ENCODE results near the gene PCSK1N.

Gene PCSK1N

DNA sequence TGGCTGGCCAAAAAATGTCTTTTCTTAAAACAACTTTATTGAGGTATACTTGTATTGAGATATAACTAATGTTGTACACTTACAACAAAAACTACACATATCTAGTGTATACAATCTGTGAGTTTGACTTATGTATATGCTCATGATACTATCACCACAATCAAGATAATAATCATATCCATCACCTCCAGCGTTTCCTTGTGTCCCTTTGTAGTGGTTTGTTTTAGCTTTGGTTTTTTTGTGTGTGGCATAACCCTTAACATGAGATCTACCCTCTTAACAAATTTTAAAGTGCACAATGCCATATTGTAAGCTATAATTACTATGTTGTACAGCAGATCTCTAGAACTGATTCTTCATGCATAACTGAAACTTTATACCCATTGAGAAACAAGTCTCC, 13.4 kb upstream of the PCSK1N start:
- TF ChIP-seq FOXP2 (optimal IDR thresholded peaks at IDR 0.05; ENCODE audit: control extremely low read depth, extremely low read length, insufficient read depth) (no peak), POLR2AphosphoS5 (IDR thresholded peaks at IDR 0.05; ENCODE audit: borderline replicate concordance, low read depth, low read length) (no peak), EZH2 (IDR thresholded peaks at IDR 0.05) (no peak)

DNA sequence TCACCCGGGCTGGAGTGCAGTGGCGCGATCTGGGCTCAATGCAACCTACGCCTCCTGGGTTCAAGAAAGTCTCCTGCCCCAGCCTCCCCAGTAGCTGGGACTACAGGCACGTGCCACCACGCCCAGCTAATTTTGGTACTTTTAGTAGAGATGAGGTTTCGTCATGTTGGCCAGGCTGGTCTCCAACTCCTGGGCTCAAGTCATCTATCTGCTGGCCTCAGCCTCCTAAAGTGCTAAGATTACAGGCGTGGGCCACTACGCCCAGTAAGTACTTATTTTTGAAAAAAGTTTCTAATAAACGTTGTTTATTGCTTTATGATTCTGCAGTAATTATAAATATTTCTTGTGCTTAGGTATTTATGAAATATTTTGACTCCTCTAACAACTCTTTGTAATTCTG, 4.3 kb upstream of the PCSK1N start:
- no peak for DNase-seq (ENCODE audit: low read depth, low spot score)
- Histone ChIP-seq H3K9ac (ENCODE audit: insufficient read length) (no peak overlapping the region), H3K9me3 (ENCODE audit: low read depth, low read length) (no peaks in the 10 kb centered on the region), H3K4me3 (no peak overlapping the region), H3K36me3 (ENCODE audit: insufficient read depth, low read length) (no peaks in the 10 kb centered on the region), H3K27ac (no peak overlapping the region)
- TF ChIP-seq EZH2 (IDR thresholded peaks at IDR 0.05) (no peak), POLR2AphosphoS5 (IDR thresholded peaks at IDR 0.05; ENCODE audit: borderline replicate concordance, low read depth, low read length) (no peak), FOXP2 (optimal IDR thresholded peaks at IDR 0.05; ENCODE audit: control extremely low read depth, extremely low read length, insufficient read depth) (no peak)

More for the DNA sequence above, 13.4 kb upstream of the PCSK1N start:
- H3K4me3 ChIP-seq = no peak overlapping the region
- no peaks in the 10 kb centered on the region for H3K9me3 ChIP-seq (ENCODE audit: low read depth, low read length)
- H3K27ac ChIP-seq = no peak overlapping the region
- H3K9ac ChIP-seq (ENCODE audit: insufficient read length) = no peak overlapping the region
- H3K36me3 ChIP-seq (ENCODE audit: insufficient read depth, low read length) = no peaks in the 10 kb centered on the region
- no peak for DNase-seq (ENCODE audit: low read depth, low spot score)

DNA sequence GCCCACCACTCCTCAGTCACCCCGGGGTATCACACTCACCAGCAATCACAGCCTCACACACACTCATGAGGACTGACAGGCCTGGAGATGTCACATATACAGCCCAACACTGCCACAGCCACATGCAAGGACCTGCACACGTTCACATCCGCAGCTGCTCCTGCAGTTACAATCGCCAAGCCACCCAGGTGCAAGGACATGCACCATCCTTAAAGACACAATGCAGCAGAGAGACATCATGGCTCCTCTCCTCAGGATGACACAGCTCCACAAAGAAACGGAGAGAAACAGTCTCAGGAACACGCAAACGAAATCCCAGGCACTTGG, 1.1 kb downstream of the PCSK1N start:
- Histone ChIP-seq H3K9ac (ENCODE audit: insufficient read length) (no peak overlapping the region), H3K27ac (no peak overlapping the region), H3K4me3 (peak overlapping the region; percentile 79), H3K9me3 (ENCODE audit: low read depth, low read length) (no peaks in the 10 kb centered on the region), H3K36me3 (ENCODE audit: insufficient read depth, low read length) (no peaks in the 10 kb centered on the region)
- DNase-seq (ENCODE audit: low read depth, low spot score) = no peak
- TF ChIP-seq EZH2 (IDR thresholded peaks at IDR 0.05) = no peak

DNA sequence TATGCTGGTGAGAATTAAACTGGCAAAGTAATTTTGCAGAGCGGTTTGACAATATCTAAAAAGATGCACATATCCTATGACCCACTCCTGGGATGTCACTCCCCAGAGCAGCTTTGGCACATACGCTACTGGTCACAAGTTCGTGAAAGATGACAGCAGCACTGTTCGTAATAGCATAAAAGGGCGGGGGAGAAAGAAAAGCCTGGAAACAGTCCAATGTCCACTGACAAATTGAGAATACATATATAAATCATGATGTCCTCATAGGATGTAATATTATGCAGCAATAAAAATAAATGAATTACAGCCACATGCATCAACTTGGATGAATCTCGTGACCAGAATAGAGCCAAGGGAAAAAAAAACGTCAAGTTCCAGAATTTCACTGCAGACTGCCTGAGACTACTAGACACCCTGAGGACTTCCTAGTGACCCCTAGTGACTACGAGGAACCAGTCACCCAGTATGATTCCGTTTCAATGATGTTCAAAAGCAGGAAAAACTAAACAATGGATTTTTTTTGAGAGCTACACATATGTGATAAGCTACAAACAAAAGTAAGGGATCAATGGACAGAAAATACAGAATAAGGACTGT, 1.8 kb downstream of the PCSK1N start:
- Histone ChIP-seq H3K9ac (ENCODE audit: insufficient read length) (no peak overlapping the region), H3K36me3 (ENCODE audit: insufficient read depth, low read length) (no peaks in the 10 kb centered on the region), H3K4me3 (no peak overlapping the region), H3K9me3 (ENCODE audit: low read depth, low read length) (no peaks in the 10 kb centered on the region), H3K27ac (no peak overlapping the region)
- no peak for DNase-seq (ENCODE audit: low read depth, low spot score)
- TF ChIP-seq FOXP2 (optimal IDR thresholded peaks at IDR 0.05; ENCODE audit: control extremely low read depth, extremely low read length, insufficient read depth) (no peak), POLR2AphosphoS5 (IDR thresholded peaks at IDR 0.05; ENCODE audit: borderline replicate concordance, low read depth, low read length) (no peak), EZH2 (IDR thresholded peaks at IDR 0.05) (no peak)

DNA sequence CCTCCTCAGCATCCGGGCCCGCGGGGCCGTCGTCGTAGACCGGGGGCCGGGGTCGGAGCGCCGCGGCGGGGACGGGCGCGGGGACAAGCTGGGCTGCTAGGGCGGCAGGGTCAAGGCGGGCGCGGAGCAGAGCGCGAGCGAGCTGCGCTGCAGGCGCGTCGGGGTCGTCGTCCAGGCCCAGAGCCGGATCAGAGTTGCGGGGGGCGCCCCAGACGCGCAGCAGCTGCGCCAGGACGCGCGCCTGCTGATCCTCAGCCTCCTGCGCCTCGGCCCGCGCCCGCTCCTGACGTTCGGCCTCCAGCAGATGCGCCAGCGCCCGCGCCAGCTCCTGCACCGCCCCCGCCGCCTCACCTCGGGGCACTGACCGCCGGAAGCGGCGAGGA, 3.5 kb downstream of the PCSK1N start:
- Histone ChIP-seq H3K36me3 (ENCODE audit: insufficient read depth, low read length) (no peaks in the 10 kb centered on the region), H3K4me3 (no peak overlapping the region), H3K9ac (ENCODE audit: insufficient read length) (no peak overlapping the region), H3K9me3 (ENCODE audit: low read depth, low read length) (no peaks in the 10 kb centered on the region), H3K27ac (no peak overlapping the region)
- no peak for DNase-seq (ENCODE audit: low read depth, low spot score)
- no peak for TF ChIP-seq POLR2AphosphoS5 (IDR thresholded peaks at IDR 0.05; ENCODE audit: borderline replicate concordance, low read depth, low read length)

DNA sequence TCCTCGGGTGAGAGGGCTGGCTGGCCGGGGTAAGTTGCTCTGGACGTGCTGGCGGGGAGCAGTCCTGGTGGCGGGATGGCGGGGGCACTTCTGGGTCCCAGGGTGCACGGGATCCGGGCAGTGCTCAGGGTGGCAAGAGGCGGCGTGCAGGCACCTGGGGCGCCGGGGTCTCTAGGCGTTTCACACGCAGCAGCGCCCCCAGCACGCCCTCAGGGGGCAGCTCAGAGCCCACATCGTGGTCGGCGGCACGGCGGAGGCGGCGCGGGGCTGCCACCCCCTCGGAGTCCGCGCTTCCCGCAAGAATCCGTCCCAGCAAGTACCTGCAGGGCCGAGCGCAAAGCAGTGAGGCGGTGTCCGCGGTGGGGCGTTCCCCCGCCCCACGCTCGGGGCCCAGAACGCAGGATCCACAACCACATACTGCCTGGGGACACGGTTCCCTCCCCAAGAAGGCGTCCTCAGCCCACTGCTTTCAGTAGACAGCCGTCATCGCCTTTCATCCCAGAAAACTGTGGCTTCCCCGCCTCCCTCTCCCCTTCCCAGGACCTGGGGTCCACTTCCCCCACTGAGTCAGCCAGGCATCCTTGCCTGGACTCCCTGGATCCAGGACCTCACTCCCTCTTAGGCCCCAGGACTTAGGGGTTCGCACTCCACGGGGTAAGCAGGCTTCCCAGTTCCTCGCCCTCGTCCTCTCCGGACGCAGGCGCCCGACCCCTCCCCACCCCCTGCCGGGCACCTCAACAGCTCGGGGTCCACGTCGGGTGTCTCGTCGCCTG, 4.1 kb downstream of the PCSK1N start:
- no peak overlapping the region for H3K9ac ChIP-seq (ENCODE audit: insufficient read length)
- H3K4me3 ChIP-seq = no peak overlapping the region
- no peak for DNase-seq (ENCODE audit: low read depth, low spot score)
- no peaks in the 10 kb centered on the region for H3K36me3 ChIP-seq (ENCODE audit: insufficient read depth, low read length)
- no peak for TF ChIP-seq POLR2AphosphoS5 (IDR thresholded peaks at IDR 0.05; ENCODE audit: borderline replicate concordance, low read depth, low read length)
- no peak for TF ChIP-seq FOXP2 (optimal IDR thresholded peaks at IDR 0.05; ENCODE audit: control extremely low read depth, extremely low read length, insufficient read depth)
- no peak for TF ChIP-seq EZH2 (IDR thresholded peaks at IDR 0.05)
- H3K27ac ChIP-seq = no peak overlapping the region
- no peaks in the 10 kb centered on the region for H3K9me3 ChIP-seq (ENCODE audit: low read depth, low read length)

DNA sequence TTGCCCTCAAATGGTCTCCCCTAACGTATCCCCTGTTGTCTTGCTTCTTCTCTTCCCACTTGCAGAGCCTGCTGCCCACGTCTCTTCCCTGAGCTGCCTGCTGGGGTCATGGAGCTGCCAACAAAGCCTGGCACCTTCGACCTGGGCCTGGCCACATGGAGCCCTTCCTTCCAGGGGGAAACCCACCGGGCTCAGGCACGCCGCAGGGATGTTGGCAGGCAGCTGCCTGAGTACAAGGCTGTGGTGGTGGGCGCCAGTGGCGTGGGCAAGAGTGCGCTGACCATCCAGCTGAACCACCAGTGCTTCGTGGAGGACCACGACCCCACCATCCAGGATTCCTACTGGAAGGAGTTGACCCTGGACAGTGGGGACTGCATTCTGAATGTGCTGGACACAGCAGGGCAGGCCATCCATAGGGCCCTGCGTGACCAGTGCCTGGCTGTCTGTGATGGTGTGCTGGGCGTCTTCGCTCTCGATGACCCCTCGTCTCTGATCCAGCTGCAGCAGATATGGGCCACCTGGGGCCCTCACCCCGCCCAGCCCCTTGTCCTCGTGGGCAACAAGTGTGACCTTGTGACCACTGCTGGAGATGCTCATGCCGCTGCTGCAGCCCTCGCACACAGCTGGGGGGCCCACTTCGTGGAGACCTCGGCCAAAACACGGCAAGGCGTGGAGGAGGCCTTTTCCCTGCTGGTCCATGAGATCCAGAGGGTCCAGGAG, 6.2 kb downstream of the PCSK1N start:
- Histone ChIP-seq H3K9ac (ENCODE audit: insufficient read length) (no peak overlapping the region), H3K4me3 (no peak overlapping the region), H3K27ac (no peak overlapping the region), H3K9me3 (ENCODE audit: low read depth, low read length) (no peaks in the 10 kb centered on the region), H3K36me3 (ENCODE audit: insufficient read depth, low read length) (no peaks in the 10 kb centered on the region)
- no peak for DNase-seq (ENCODE audit: low read depth, low spot score)
- TF ChIP-seq POLR2AphosphoS5 (IDR thresholded peaks at IDR 0.05; ENCODE audit: borderline replicate concordance, low read depth, low read length) = no peak
- TF ChIP-seq FOXP2 (optimal IDR thresholded peaks at IDR 0.05; ENCODE audit: control extremely low read depth, extremely low read length, insufficient read depth) = no peak
- no peak for TF ChIP-seq EZH2 (IDR thresholded peaks at IDR 0.05)

DNA sequence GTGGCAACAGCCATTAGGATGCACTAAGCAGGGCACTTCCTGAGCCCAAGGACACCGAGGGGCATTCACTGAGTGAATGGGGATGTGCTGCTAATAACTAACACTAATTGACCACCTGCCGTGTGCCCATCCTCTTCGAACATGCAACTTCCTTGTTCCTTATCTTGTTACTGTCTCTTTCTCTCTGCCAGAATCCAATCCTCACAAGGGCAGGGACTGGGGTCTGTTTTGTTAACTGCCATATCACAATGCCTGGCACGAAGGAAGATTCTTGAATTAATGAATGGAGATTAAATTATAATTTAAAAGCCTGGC, 7.8 kb downstream of the PCSK1N start:
- DNase-seq (ENCODE audit: low read depth, low spot score) = no peak
- no peaks in the 10 kb centered on the region for H3K9me3 ChIP-seq (ENCODE audit: low read depth, low read length)
- no peak overlapping the region for H3K9ac ChIP-seq (ENCODE audit: insufficient read length)
- H3K27ac ChIP-seq = no peak overlapping the region
- H3K4me3 ChIP-seq = no peak overlapping the region
- TF ChIP-seq FOXP2 (optimal IDR thresholded peaks at IDR 0.05; ENCODE audit: control extremely low read depth, extremely low read length, insufficient read depth) = no peak
- no peak for TF ChIP-seq POLR2AphosphoS5 (IDR thresholded peaks at IDR 0.05; ENCODE audit: borderline replicate concordance, low read depth, low read length)
- no peak for TF ChIP-seq EZH2 (IDR thresholded peaks at IDR 0.05)
- no peaks in the 10 kb centered on the region for H3K36me3 ChIP-seq (ENCODE audit: insufficient read depth, low read length)

Data from SK-N-MC (cell line).